ENCODE measurements around the gene PTGS2. TPM values are rescaled to one million over a fixed set of nuclear protein-coding genes. Genes with fewer than 3 reads are reported as not detected.

The PTGS2 gene
- total RNA-seq, 1 experiment from 2014 or later: 0.37 TPM

- H3K9me3 Mint-ChIP-seq: no peaks in the 10 kb centered on the region
- H2BK120ac ChIP-seq (ENCODE audit: low read depth, low read length, poor library complexity, severe bottlenecking): no peak overlapping the region
- H3K27me3 Mint-ChIP-seq (ENCODE audit: low read depth): no peaks in the 10 kb centered on the region
- H3K23ac ChIP-seq (ENCODE audit: insufficient read length, low read depth, low read length): no peak overlapping the region
- no peak overlapping the region for H2BK20ac ChIP-seq (ENCODE audit: low read depth, low read length, poor library complexity, severe bottlenecking)
- H3K27ac Mint-ChIP-seq: no peak overlapping the region
- no peak overlapping the region for H2BK15ac ChIP-seq (ENCODE audit: low read depth, low read length)
- no peaks in the 10 kb centered on the region for H3K4me1 Mint-ChIP-seq
- no peak overlapping the region for H3K27ac ChIP-seq (ENCODE audit: insufficient read length, low read depth, low read length)
- H3K9me3 ChIP-seq (ENCODE audit: control insufficient read depth, low read depth, low read length): no peaks in the 10 kb centered on the region
- no peaks in the 10 kb centered on the region for H3K23me2 ChIP-seq (ENCODE audit: insufficient read length, low read depth, low read length, poor library complexity, severe bottlenecking)
- H2AK5ac ChIP-seq (ENCODE audit: insufficient read length, low read length): no peak overlapping the region
- H3K4ac ChIP-seq (ENCODE audit: low read depth, low read length): no peak overlapping the region
- no peak overlapping the region for H3K4me2 ChIP-seq (ENCODE audit: insufficient read depth, insufficient read length, low read length)
- H3K79me2 ChIP-seq (ENCODE audit: insufficient read depth, low read length): no peaks in the 10 kb centered on the region
- H2BK5ac ChIP-seq (ENCODE audit: insufficient read length, low read length): no peak overlapping the region
- H4K5ac ChIP-seq (ENCODE audit: insufficient read length, low read depth, low read length): no peak overlapping the region
- H3T11ph ChIP-seq (ENCODE audit: low read length): no peak overlapping the region
- no peak overlapping the region for H3K4me3 Mint-ChIP-seq
- no peak overlapping the region for H4K91ac ChIP-seq (ENCODE audit: insufficient read length, low read depth, low read length)
- no peak overlapping the region for H2AFZ ChIP-seq (ENCODE audit: low read length)
- DNase-seq: no peak
- H3K4me1 ChIP-seq (ENCODE audit: insufficient read depth, low read length): no peaks in the 10 kb centered on the region
- no peak overlapping the region for H4K8ac ChIP-seq (replicated peaks; ENCODE audit: insufficient read length, low read depth, low read length)
- WGBS (ENCODE audit: extremely low coverage, insufficient read length, low lambda C conversion rate): 100% methylated on average over 1 of the region's 2 CpGs
- no peaks in the 10 kb centered on the region for H3K79me1 ChIP-seq (ENCODE audit: insufficient read depth, low read depth, low read length, poor library complexity, severe bottlenecking)
- no peaks in the 10 kb centered on the region for H4K20me1 ChIP-seq (ENCODE audit: control insufficient read depth, insufficient read depth, insufficient read length)
- H3K14ac ChIP-seq (ENCODE audit: insufficient read depth, low read length): no peak overlapping the region
- H3K27me3 ChIP-seq (ENCODE audit: insufficient read depth, low read length): no peaks in the 10 kb centered on the region
- H3K36me3 Mint-ChIP-seq (ENCODE audit: insufficient read depth in 1 of 3, low read depth in 3 of 3): no peaks in the 10 kb centered on the region; a peak in 1 of 7 replicates
- no peak overlapping the region for H2BK12ac ChIP-seq (ENCODE audit: insufficient read length, low read depth, low read length)
- no peak overlapping the region for H3K18ac ChIP-seq (ENCODE audit: insufficient read length, low read depth, low read length)
- H3K56ac ChIP-seq (ENCODE audit: insufficient read length, low read depth, low read length): no peak overlapping the region
- no peak overlapping the region for H3K9ac ChIP-seq (ENCODE audit: extremely low read depth, insufficient read length, low read length)
- TF ChIP-seq CTCF (conservative IDR thresholded peaks at IDR 0.05): no peak
Observed at GRCh38 chr1:186671136-186671825, 8.9 kb downstream of the PTGS2 start.
